SU-DHL-6 (cell line): Measurements from ENCODE around the gene RFTN1.

Source experiments
- CTCF ChIP-seq: fragments of 200-600 bp; sonication (generic); IDR thresholded peaks from one replicate; pipeline ENCODE4 v1.5.1; 2017; ENCODE audit warnings: antibody characterized with exemption, mild to moderate bottlenecking, low read length, moderate library complexity; ENCODE audit not compliant: insufficient read depth, poor library complexity, severe bottlenecking
- EZH2phosphoT487 ChIP-seq: fragments of 200-600 bp; sonication (generic), shearing (Covaris generic); conservative IDR thresholded peaks from 2 replicates; pipeline ENCODE4 v1.6.1; 2018; ENCODE audit warnings: mild to moderate bottlenecking, antibody characterized with exemption, low read length, moderate library complexity, mixed read lengths

- no peak for TF ChIP-seq CTCF
- TF ChIP-seq EZH2phosphoT487, result no peak
These were observed 139.2 kb downstream of the RFTN1 start for GRCh38 chr3:16374047-16374934.
